WI38 (cell line): ENCODE measurements around the gene FYN.

Experiments used
- H3K4me3 ChIP-seq: 2 replicates; pipeline ENCODE4 v1.5.1; 2011; ENCODE audit warnings: low read depth, mild to moderate bottlenecking, control low read depth, low read length
- CTCF ChIP-seq: IDR thresholded peaks from 2 replicates; pipeline ENCODE4 v1.5.1; 2012; ENCODE audit warnings: low read depth, mild to moderate bottlenecking, control low read depth, low read length

The FYN gene

GRCh38 chr6:111631018-111631417, 242.2 kb downstream of the FYN start:
- no peak overlapping the region for H3K4me3 ChIP-seq
- TF ChIP-seq CTCF: no peak

GRCh38 chr6:111628142-111628850, 245.0 kb downstream of the FYN start:
- no peak overlapping the region for H3K4me3 ChIP-seq
- no peak for TF ChIP-seq CTCF

GRCh38 chr6:111626441-111626840, 246.8 kb downstream of the FYN start:
- TF ChIP-seq CTCF: no peak
- H3K4me3 ChIP-seq: peak overlapping the region; percentile 7; the same call in 1 of the 2 replicates

- H3K4me3 ChIP-seq: peak overlapping the region; percentile 7; the same call in 1 of the 2 replicates
- TF ChIP-seq CTCF: no peak
Observed at GRCh38 chr6:111625461-111626391, 247.5 kb downstream of the FYN start.

GRCh38 chr6:111625099-111625416, 248.2 kb downstream of the FYN start:
- TF ChIP-seq CTCF: no peak
- no peak overlapping the region for H3K4me3 ChIP-seq

- no peak for TF ChIP-seq CTCF
- H3K4me3 ChIP-seq: no peak overlapping the region
Observed at GRCh38 chr6:111624401-111625098, 248.7 kb downstream of the FYN start.
